H9 (cell line): ENCODE results near the gene ADAM23. TPM values are rescaled to one million over a fixed set of nuclear protein-coding genes. Genes with fewer than 3 reads are reported as not detected.

ENCODE experiments used
- DNase-seq: peaks from one replicate; pipeline ENCODE4 v3.0.0-alpha.2; 2017
- H2AFZ ChIP-seq: one replicate; pipeline ENCODE4 v1.6.1; 2013; ENCODE audit warnings: mild to moderate bottlenecking, low read length, control low read depth, moderate library complexity
- H2AK5ac ChIP-seq: 2 replicates; pipeline ENCODE4 v1.6.1; 2013; ENCODE audit warnings: low read length, control low read depth, mixed read lengths; ENCODE audit not compliant: insufficient read length
- H2BK120ac ChIP-seq: one replicate; pipeline ENCODE4 v1.6.1; 2013; ENCODE audit warnings: low read depth, mild to moderate bottlenecking, low read length, control low read depth, inconsistent platforms; ENCODE audit not compliant: poor library complexity, severe bottlenecking
- H2BK12ac ChIP-seq: 2 replicates; pipeline ENCODE4 v1.6.1; 2013; ENCODE audit warnings: low read length, control low read depth, mixed read lengths, low read depth; ENCODE audit not compliant: insufficient read length
- H2BK15ac ChIP-seq: 2 replicates; pipeline ENCODE4 v1.6.1; 2013; ENCODE audit warnings: low read depth, low read length, control low read depth
- H2BK20ac ChIP-seq: one replicate; pipeline ENCODE4 v1.6.1; 2013; ENCODE audit warnings: low read depth, mild to moderate bottlenecking, low read length, control low read depth, inconsistent platforms; ENCODE audit not compliant: poor library complexity, severe bottlenecking
- H2BK5ac ChIP-seq: 2 replicates; pipeline ENCODE4 v1.6.1; 2013; ENCODE audit warnings: low read length, control low read depth, mixed read lengths; ENCODE audit not compliant: insufficient read length
- H3K14ac ChIP-seq: 2 replicates; pipeline ENCODE4 v1.6.1; 2013; ENCODE audit warnings: low read length, control low read depth; ENCODE audit not compliant: insufficient read depth
- H3K18ac ChIP-seq: 2 replicates; pipeline ENCODE4 v1.6.1; 2013; ENCODE audit warnings: low read depth, mild to moderate bottlenecking, mixed read lengths, low read length, control low read depth; ENCODE audit not compliant: insufficient read length
- H3K23ac ChIP-seq: 2 replicates; pipeline ENCODE4 v1.6.1; 2013; ENCODE audit warnings: low read length, control low read depth, mixed read lengths, low read depth; ENCODE audit not compliant: insufficient read length
- H3K23me2 ChIP-seq: 2 replicates; pipeline ENCODE4 v1.6.1; 2013; ENCODE audit warnings: low read depth, mild to moderate bottlenecking, mixed read lengths, low read length, control low read depth; ENCODE audit not compliant: insufficient read length, poor library complexity, severe bottlenecking
- H3K27ac ChIP-seq: 2 replicates; pipeline ENCODE4 v1.5.1; 2013; ENCODE audit warnings: low read length, control low read depth, mixed read lengths, low read depth; ENCODE audit not compliant: insufficient read length
- H3K27me3 ChIP-seq: 2 replicates; pipeline ENCODE4 v1.6.1; 2013; ENCODE audit warnings: low read length, control low read depth, inconsistent platforms; ENCODE audit not compliant: insufficient read depth
- H3K4ac ChIP-seq: 2 replicates; pipeline ENCODE4 v1.6.1; 2013; ENCODE audit warnings: low read depth, mild to moderate bottlenecking, control low read depth, inconsistent platforms, low read length, moderate library complexity
- H3K4me1 ChIP-seq: 2 replicates; pipeline ENCODE4 v1.6.1; 2013; ENCODE audit warnings: low read length, control low read depth, inconsistent platforms; ENCODE audit not compliant: insufficient read depth
- H3K4me2 ChIP-seq: 2 replicates; pipeline ENCODE4 v1.6.1; 2013; ENCODE audit warnings: low read length, control low read depth, mixed read lengths; ENCODE audit not compliant: insufficient read length, insufficient read depth
- H3K56ac ChIP-seq: 2 replicates; pipeline ENCODE4 v1.6.1; 2013; ENCODE audit warnings: low read depth, mild to moderate bottlenecking, mixed read lengths, low read length, control low read depth; ENCODE audit not compliant: insufficient read length
- H3K79me1 ChIP-seq: 2 replicates; pipeline ENCODE4 v1.6.1; 2013; ENCODE audit warnings: low read depth, mild to moderate bottlenecking, moderate library complexity, low read length, control low read depth, inconsistent platforms; ENCODE audit not compliant: insufficient read depth, poor library complexity, severe bottlenecking
- H3K79me2 ChIP-seq: 2 replicates; pipeline ENCODE4 v1.6.1; 2013; ENCODE audit warnings: low read length, control low read depth, inconsistent platforms; ENCODE audit not compliant: insufficient read depth
- H3K9ac ChIP-seq: 2 replicates; pipeline ENCODE4 v1.6.1; 2013; ENCODE audit warnings: low read length, control low read depth, mixed read lengths; ENCODE audit not compliant: insufficient read length; ENCODE audit errors: extremely low read depth
- H3K9me3 ChIP-seq: one replicate; pipeline ENCODE4 v1.6.1; 2013; ENCODE audit warnings: low read depth, low read length, inconsistent platforms; ENCODE audit not compliant: control insufficient read depth
- H3T11ph ChIP-seq: one replicate; pipeline ENCODE4 v1.6.1; 2013; ENCODE audit warnings: mild to moderate bottlenecking, low read length, control low read depth, inconsistent platforms
- H4K20me1 ChIP-seq: one replicate; pipeline ENCODE4 v1.6.1; 2013; ENCODE audit not compliant: control insufficient read depth, insufficient read length, insufficient read depth
- H4K5ac ChIP-seq: 2 replicates; pipeline ENCODE4 v1.6.1; 2013; ENCODE audit warnings: low read depth, mild to moderate bottlenecking, mixed read lengths, low read length, control low read depth; ENCODE audit not compliant: insufficient read length
- H4K8ac ChIP-seq: replicated peaks from 2 replicates; pipeline ENCODE4 v1.6.1; 2013; ENCODE audit warnings: low read length, control low read depth, mixed read lengths, low read depth; ENCODE audit not compliant: insufficient read length
- H4K91ac ChIP-seq: 2 replicates; pipeline ENCODE4 v1.6.1; 2013; ENCODE audit warnings: low read depth, mild to moderate bottlenecking, moderate library complexity, mixed read lengths, low read length, control low read depth; ENCODE audit not compliant: insufficient read length
- H3K27ac Mint-ChIP-seq, 3 experiments: 2 replicates in 2 of 3; 3 replicates in 1 of 3; pipeline ENCODE4 v1.8.0; 2020 to 2021; ENCODE audit warnings: mixed read lengths in 3 of 3, mild to moderate bottlenecking in 1 of 3, moderate library complexity in 1 of 3
- H3K27me3 Mint-ChIP-seq: 2 replicates; pipeline ENCODE4 v1.8.0; 2021; ENCODE audit warnings: low read depth, mild to moderate bottlenecking, moderate library complexity, mixed read lengths
- H3K36me3 Mint-ChIP-seq, 3 experiments: 2 replicates in 2 of 3; 3 replicates in 1 of 3; pipeline ENCODE4 v1.8.0; 2020 to 2021; ENCODE audit warnings: low read depth in 3 of 3, mixed read lengths in 3 of 3; ENCODE audit not compliant: insufficient read depth in 1 of 3
- H3K4me1 Mint-ChIP-seq, 2 experiments: 2 replicates each; pipeline ENCODE4 v1.8.0; 2020; ENCODE audit warnings: mixed read lengths in 2 of 2
- H3K4me3 Mint-ChIP-seq, 2 experiments: 2 replicates in 1 of 2; 3 replicates in 1 of 2; pipeline ENCODE4 v1.8.0; 2020 to 2021; ENCODE audit warnings: mild to moderate bottlenecking in 2 of 2, mixed read lengths in 2 of 2, moderate library complexity in 1 of 2
- H3K9me3 Mint-ChIP-seq, 2 experiments: 2 replicates in 1 of 2; 3 replicates in 1 of 2; pipeline ENCODE4 v1.8.0; 2020; ENCODE audit warnings: mild to moderate bottlenecking in 2 of 2, mixed read lengths in 2 of 2, moderate library complexity in 1 of 2
- WGBS: extraction: QIAGEN DNeasy Blood & Tissue Kit; methylation state at CpG from one replicate; pipeline ENCODE4 v1.1.7; 2013; ENCODE audit warnings: missing lambda C conversion rate, low lambda C conversion rate, mixed read lengths; ENCODE audit not compliant: insufficient read length; ENCODE audit errors: extremely low coverage; 5-methylcytosine and 5-hydroxymethylcytosine counted together
- total RNA-seq: library from RNA; stranded (reverse); gene quantifications from 2 replicates; pipeline ENCODE4 v1.2.1, GENCODE V29; 2021
- TF ChIP-seq, protein P1 (sequence below): fragments of 200-600 bp; sonication (generic); conservative IDR thresholded peaks from 3 replicates; pipeline ENCODE4 v1.8.0; 2021; ENCODE audit warnings: antibody characterized with exemption, mild to moderate bottlenecking

ADAM23 gene
- total RNA-seq, 1 experiment from 2014 or later, result 21.4 TPM

DNA sequence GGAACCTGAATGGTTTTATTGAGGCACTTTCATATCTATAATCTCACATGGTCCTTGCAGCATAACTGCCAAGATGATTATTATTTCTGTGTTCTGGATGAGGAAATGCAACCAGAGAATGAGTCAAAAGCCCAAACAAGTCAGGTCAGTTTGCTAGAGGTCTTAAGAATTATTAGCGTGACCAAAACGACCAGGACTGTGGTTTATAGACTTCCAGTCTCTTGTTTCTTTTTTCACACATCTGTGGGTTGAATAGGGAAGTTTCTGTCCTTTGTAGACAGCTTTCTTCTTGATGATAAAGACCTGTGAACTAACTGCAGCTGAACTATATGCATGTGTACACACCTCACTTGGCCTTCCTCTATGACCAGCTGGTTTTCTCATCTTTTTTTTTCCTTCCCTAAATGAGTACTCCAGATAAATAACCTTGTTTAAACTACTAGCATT is 13.9 kb downstream of the ADAM23 start:
- Histone ChIP-seq H3K79me1 (no peaks in the 10 kb centered on the region), H3K79me2 (no peaks in the 10 kb centered on the region), H3K4me2 (no peak overlapping the region), H2BK120ac (no peak overlapping the region), H3K27ac (no peak overlapping the region), H2BK15ac (no peak overlapping the region), H3K4me1 (0 out of 2 replicates have a peak, but pooled peaks cover 2% of the 10 kb centered on the region), H3K9me3 (no peaks in the 10 kb centered on the region), H3K23ac (no peak overlapping the region), H4K91ac (no peak overlapping the region), H2AK5ac (no peak overlapping the region), H3K23me2 (no peaks in the 10 kb centered on the region), H3K18ac (no peak overlapping the region), H2BK5ac (no peak overlapping the region), H4K20me1 (no peaks in the 10 kb centered on the region), H2BK20ac (no peak overlapping the region), H3K9ac (no peak overlapping the region), H2BK12ac (no peak overlapping the region), H3T11ph (no peak overlapping the region), H4K8ac (no peak overlapping the region), H3K4ac (no peak overlapping the region), H3K56ac (no peak overlapping the region), H3K27me3 (no peaks in the 10 kb centered on the region), H4K5ac (no peak overlapping the region), H3K14ac (no peak overlapping the region), H2AFZ (no peak overlapping the region)
- no peak for DNase-seq
- H3K9me3 Mint-ChIP-seq, result peaks cover 0 to 6% of the 10 kb centered on the region in 2 experiments; a peak in 3 of 5 replicates
- H3K4me1 Mint-ChIP-seq, result peaks cover 13 to 19% of the 10 kb centered on the region in 2 experiments
- H3K27me3 Mint-ChIP-seq, result no peaks in the 10 kb centered on the region; the same call in 1 of the 2 replicates
- WGBS, result no CpG with 5 or more reads among the region's 2 CpGs
- no peak overlapping the region for H3K27ac Mint-ChIP-seq
- TF ChIP-seq, protein P1, sequence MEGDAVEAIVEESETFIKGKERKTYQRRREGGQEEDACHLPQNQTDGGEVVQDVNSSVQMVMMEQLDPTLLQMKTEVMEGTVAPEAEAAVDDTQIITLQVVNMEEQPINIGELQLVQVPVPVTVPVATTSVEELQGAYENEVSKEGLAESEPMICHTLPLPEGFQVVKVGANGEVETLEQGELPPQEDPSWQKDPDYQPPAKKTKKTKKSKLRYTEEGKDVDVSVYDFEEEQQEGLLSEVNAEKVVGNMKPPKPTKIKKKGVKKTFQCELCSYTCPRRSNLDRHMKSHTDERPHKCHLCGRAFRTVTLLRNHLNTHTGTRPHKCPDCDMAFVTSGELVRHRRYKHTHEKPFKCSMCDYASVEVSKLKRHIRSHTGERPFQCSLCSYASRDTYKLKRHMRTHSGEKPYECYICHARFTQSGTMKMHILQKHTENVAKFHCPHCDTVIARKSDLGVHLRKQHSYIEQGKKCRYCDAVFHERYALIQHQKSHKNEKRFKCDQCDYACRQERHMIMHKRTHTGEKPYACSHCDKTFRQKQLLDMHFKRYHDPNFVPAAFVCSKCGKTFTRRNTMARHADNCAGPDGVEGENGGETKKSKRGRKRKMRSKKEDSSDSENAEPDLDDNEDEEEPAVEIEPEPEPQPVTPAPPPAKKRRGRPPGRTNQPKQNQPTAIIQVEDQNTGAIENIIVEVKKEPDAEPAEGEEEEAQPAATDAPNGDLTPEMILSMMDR, result no peak
- no peak overlapping the region for H3K4me3 Mint-ChIP-seq
- peaks cover 16 to 34% (median 30%) of the 10 kb centered on the region in 3 experiments for H3K36me3 Mint-ChIP-seq
